Aorta (tissue), 5 donors: Measurements from ENCODE around the gene USF1. TPM values are rescaled to one million over a fixed set of nuclear protein-coding genes. Genes with fewer than 3 reads are reported as not detected.
"Not testable (repeated sequence)": the region's sequence is repeated elsewhere in the genome, so short reads cannot be mapped to it uniquely, and the experiment has no call there.

Experiments
- ATAC-seq: fragments of 200-7000 bp; cut with Tn5 transposase; one replicate; pipeline ENCODE4 v1.9.1; 2022; ENCODE audit warnings: moderate library complexity; ENCODE audit not compliant: low FRiP score
- DNase-seq, 2 donors: peaks; one replicate each; pipeline ENCODE4 v3.0.0-alpha.2; 2020
- H3K27ac ChIP-seq, 2 donors: one replicate each; pipeline ENCODE4 v1.5.1; 2013; ENCODE audit warnings: low read length in 2 of 2, mild to moderate bottlenecking in 2 of 2, moderate library complexity in 2 of 2, control low read depth in 1 of 2, inconsistent platforms in 1 of 2, low read depth in 1 of 2
- H3K27me3 ChIP-seq, 2 donors: one replicate each; pipeline ENCODE4 v1.6.1; 2013; ENCODE audit warnings: control low read depth in 1 of 2, low read length in 1 of 2, mild to moderate bottlenecking in 1 of 2, moderate library complexity in 1 of 2; ENCODE audit not compliant: insufficient read depth in 2 of 2, control insufficient read depth in 1 of 2
- H3K36me3 ChIP-seq, 2 donors: one replicate each; pipeline ENCODE4 v1.6.1; 2013; ENCODE audit warnings: control low read depth in 1 of 2, low read length in 1 of 2, mild to moderate bottlenecking in 1 of 2; ENCODE audit not compliant: insufficient read depth in 2 of 2, control insufficient read depth in 1 of 2
- H3K4me1 ChIP-seq, 2 donors: one replicate each; pipeline ENCODE4 v1.6.1; 2013; ENCODE audit warnings: low read length in 2 of 2, control low read depth in 1 of 2, mild to moderate bottlenecking in 1 of 2, moderate library complexity in 1 of 2; ENCODE audit not compliant: insufficient read depth in 2 of 2, control insufficient read depth in 1 of 2
- H3K4me3 ChIP-seq, 2 donors: one replicate each; pipeline ENCODE4 v1.5.1; 2013; ENCODE audit warnings: low read length in 2 of 2, control low read depth in 1 of 2, mild to moderate bottlenecking in 1 of 2
- H3K9me3 ChIP-seq: one replicate; pipeline ENCODE4 v1.6.1; 2013; ENCODE audit warnings: mild to moderate bottlenecking, low read length; ENCODE audit not compliant: control insufficient read depth
- WGBS, 2 donors: extraction: QIAGEN DNeasy Blood & Tissue Kit; methylation state at CpG; one replicate each; pipeline ENCODE4 v1.1.7; 2013; 5-methylcytosine and 5-hydroxymethylcytosine counted together
- intact Hi-C, 2 donors: fragments of 100-400 bp; cut with DNase I; formaldehyde crosslinking; loops; one replicate each; pipeline versions ENCODE4 v1.14.2 to v1.15.0; 2022
- polyA plus RNA-seq, 2 donors: library from polyadenylated mRNA; stranded (reverse); fragments of 200-250 nt; gene quantifications; one replicate each; pipeline ENCODE4 v1.2.3, GENCODE V29; 2013
- total RNA-seq, 2 donors: library from RNA; stranded (reverse); fragmentation: NEBNext Ultra II Directional; extraction: Animal tissue kit (Norgen Biotek cat#: 25700); gene quantifications; one replicate each; pipeline ENCODE4 v1.2.1, GENCODE V29; 2021
- donor health status: healthy with polysubstance abuse.
- donor health status: Bipolar disorder and iron deficiency.
- donor health status: DM: no; HTN: no; CAD: no.
- donor health status: DM: no; HTN: no; CAD: no.
- donor health status: DM: yes; HTN: yes; CAD: no.

USF1 gene
- total and polyA plus RNA-seq, 4 donors: 33.8 to 124 (median 54.6) TPM

GRCh38 chr1:160996178-160996577, 49.6 kb downstream of the USF1 start:
- H3K36me3 ChIP-seq: peaks cover 0 to 3% of the 10 kb centered on the region in 2 donors
- 91 to 92% methylated on average over 3 of the region's 3 CpGs for WGBS, 2 donors
- intact Hi-C loops: loop anchor here (5.0 kb wide), 3 partner anchors 96 to 269 kb away; partner anchors contain the start of gene KLHDC9 (in 1 of the 2)
- DNase-seq (no peak), ATAC-seq (no peak)
- no peak overlapping the region for H3K27ac ChIP-seq
- H3K4me3 ChIP-seq: no peak overlapping the region
- H3K4me1 ChIP-seq: no peaks in the 10 kb centered on the region
- no peaks in the 10 kb centered on the region for H3K9me3 ChIP-seq
- no peaks in the 10 kb centered on the region for H3K27me3 ChIP-seq

- intact Hi-C loops: no loop called here
Observed at GRCh38 chr1:160993544-160994193, 52.1 kb downstream of the USF1 start.

GRCh38 chr1:160992036-160992435, 53.7 kb downstream of the USF1 start:
- H3K9me3 ChIP-seq, H3K27ac ChIP-seq, H3K4me3 ChIP-seq, H3K36me3 ChIP-seq, intact Hi-C loops, H3K27me3 ChIP-seq, ATAC-seq, DNase-seq, H3K4me1 ChIP-seq: not testable (repeated sequence)
- WGBS, 2 donors: 91% methylated on average over 4 of the region's 4 CpGs

More at GRCh38 chr1:160993544-160994193, 52.1 kb downstream of the USF1 start:
- no peak overlapping the region for H3K27ac ChIP-seq
- H3K27me3 ChIP-seq: no peaks in the 10 kb centered on the region
- no peak for DNase-seq
- no peak for ATAC-seq
- H3K36me3 ChIP-seq: no peaks in the 10 kb centered on the region
- no peaks in the 10 kb centered on the region for H3K9me3 ChIP-seq
- H3K4me1 ChIP-seq: no peaks in the 10 kb centered on the region
- 75 to 76% methylated on average over 14 of the region's 14 CpGs for WGBS, 2 donors
- no peak overlapping the region for H3K4me3 ChIP-seq

Other genes with a start within 250 kb of the USF1 start
- gene LY9, start 249.8 kb downstream of the USF1 start, total RNA-seq: 1 to 10 TPM in 1 of 2 donors, under 1 TPM in 1; 0.71 to 1.2 TPM
- gene LY9, start 249.8 kb downstream of the USF1 start, polyA plus RNA-seq: 1 to 10 TPM in 1 of 2 donors, under 1 TPM in 1; 0.10 to 2.0 TPM
- gene CD244, start 183.1 kb downstream of the USF1 start, total RNA-seq: 1 to 10 TPM in 1 of 2 donors, under 1 TPM in 1; 0.36 to 1.9 TPM
- under 1 TPM; 0.26 to 0.75 TPM for gene CD244, start 183.1 kb downstream of the USF1 start, polyA plus RNA-seq
- 1 to 10 TPM in 1 of 2 donors, under 1 TPM in 1; 0.78 to 1.8 TPM for gene ITLN1, start 160.8 kb downstream of the USF1 start, total RNA-seq
- gene ITLN1, start 160.8 kb downstream of the USF1 start, polyA plus RNA-seq: 10 to 100 TPM; 58.6 to 72.6 TPM
- not detected for gene ITLN2, start 91.2 kb downstream of the USF1 start, total RNA-seq
- gene ITLN2, start 91.2 kb downstream of the USF1 start, polyA plus RNA-seq: 1 to 10 TPM; 4.5 to 5.5 TPM
- 10 to 100 TPM; 21.7 to 26.0 TPM for gene F11R, start 24.8 kb downstream of the USF1 start, total RNA-seq
- gene F11R, start 24.8 kb downstream of the USF1 start, polyA plus RNA-seq: 1 to 10 TPM; 2.4 to 8.0 TPM
- gene TSTD1, start 7.0 kb downstream of the USF1 start, total RNA-seq: 10 to 100 TPM in 1 of 2 donors, 1 to 10 TPM in 1; 9.1 to 12.5 TPM
- 10 to 100 TPM; 13.2 to 31.9 TPM for gene TSTD1, start 7.0 kb downstream of the USF1 start, polyA plus RNA-seq
- 10 to 100 TPM; 14.7 to 20.5 TPM for gene ARHGAP30, start 23.9 kb upstream of the USF1 start, total RNA-seq
- gene ARHGAP30, start 23.9 kb upstream of the USF1 start, polyA plus RNA-seq: 10 to 100 TPM in 1 of 2 donors, 1 to 10 TPM in 1; 1.3 to 12.1 TPM
- gene NECTIN4, start 43.6 kb upstream of the USF1 start, total RNA-seq: under 1 TPM; 0.24 to 0.26 TPM
- gene NECTIN4, start 43.6 kb upstream of the USF1 start, polyA plus RNA-seq: not detected
- 1 to 10 TPM in 1 of 2 donors, under 1 TPM in 1; 0.78 to 2.5 TPM for gene KLHDC9, start 52.4 kb upstream of the USF1 start, total RNA-seq
- 10 to 100 TPM in 1 of 2 donors, 1 to 10 TPM in 1; 7.9 to 14.8 TPM for gene KLHDC9, start 52.4 kb upstream of the USF1 start, polyA plus RNA-seq
- gene PFDN2, start 72.1 kb upstream of the USF1 start, total RNA-seq: 10 to 100 TPM; 36.4 to 42.3 TPM
- 100 to 1,000 TPM in 1 of 2 donors, 10 to 100 TPM in 1; 74.6 to 116 TPM for gene PFDN2, start 72.1 kb upstream of the USF1 start, polyA plus RNA-seq
- gene NIT1, start 72.1 kb upstream of the USF1 start, total RNA-seq: 10 to 100 TPM; 31.1 to 41.6 TPM
- gene NIT1, start 72.1 kb upstream of the USF1 start, polyA plus RNA-seq: 10 to 100 TPM; 47.6 to 50.5 TPM
- gene DEDD, start 86.7 kb upstream of the USF1 start, total RNA-seq: 10 to 100 TPM; 44.7 to 46.8 TPM
- 10 to 100 TPM; 25.2 to 39.7 TPM for gene DEDD, start 86.7 kb upstream of the USF1 start, polyA plus RNA-seq
- 10 to 100 TPM; 64.2 to 70.3 TPM for gene UFC1, start 108.0 kb upstream of the USF1 start, total RNA-seq
- gene UFC1, start 108.0 kb upstream of the USF1 start, polyA plus RNA-seq: 100 to 1,000 TPM; 143 to 184 TPM
- 10 to 100 TPM; 16.4 to 28.1 TPM for gene USP21, start 113.5 kb upstream of the USF1 start, total RNA-seq
- gene USP21, start 113.5 kb upstream of the USF1 start, polyA plus RNA-seq: 10 to 100 TPM; 15.7 to 24.7 TPM
- gene PPOX, start 120.4 kb upstream of the USF1 start, total RNA-seq: 10 to 100 TPM; 16.3 to 30.9 TPM
- 100 to 1,000 TPM in 1 of 2 donors, 10 to 100 TPM in 1; 17.0 to 126 TPM for gene PPOX, start 120.4 kb upstream of the USF1 start, polyA plus RNA-seq
- gene B4GALT3, start 131.5 kb upstream of the USF1 start, total RNA-seq: 10 to 100 TPM; 26.8 to 29.8 TPM
- 10 to 100 TPM; 13.9 to 23.1 TPM for gene B4GALT3, start 131.5 kb upstream of the USF1 start, polyA plus RNA-seq
- 100 to 1,000 TPM in 1 of 2 donors, 10 to 100 TPM in 1; 78.9 to 207 TPM for gene ADAMTS4, start 153.1 kb upstream of the USF1 start, total RNA-seq
- 1 to 10 TPM; 1.4 to 6.8 TPM for gene ADAMTS4, start 153.1 kb upstream of the USF1 start, polyA plus RNA-seq
- gene NDUFS2, start 156.4 kb upstream of the USF1 start, total RNA-seq: 10 to 100 TPM; 55.3 to 63.4 TPM
- 10 to 100 TPM; 64.2 to 88.1 TPM for gene NDUFS2, start 156.4 kb upstream of the USF1 start, polyA plus RNA-seq
- gene FCER1G, start 169.3 kb upstream of the USF1 start, total RNA-seq: 10 to 100 TPM; 64.3 to 74.0 TPM
- gene FCER1G, start 169.3 kb upstream of the USF1 start, polyA plus RNA-seq: 100 to 1,000 TPM in 1 of 2 donors, 10 to 100 TPM in 1; 35.7 to 154 TPM
- not detected for gene APOA2, start 177.7 kb upstream of the USF1 start, total RNA-seq
- 1 to 10 TPM in 1 of 2 donors, not detected in 1; 1.3 TPM for gene APOA2, start 177.7 kb upstream of the USF1 start, polyA plus RNA-seq
- 10 to 100 TPM in 1 of 2 donors, 1 to 10 TPM in 1; 10.0 to 12.9 TPM for gene TOMM40L, start 180.1 kb upstream of the USF1 start, total RNA-seq
- 10 to 100 TPM; 10.2 to 11.6 TPM for gene TOMM40L, start 180.1 kb upstream of the USF1 start, polyA plus RNA-seq
- gene NR1I3, start 192.2 kb upstream of the USF1 start, total RNA-seq: not detected
- not detected for gene NR1I3, start 192.2 kb upstream of the USF1 start, polyA plus RNA-seq
- gene PCP4L1, start 212.8 kb upstream of the USF1 start, total RNA-seq: 1 to 10 TPM in 1 of 2 donors, under 1 TPM in 1; 0.69 to 1.2 TPM
- not detected for gene PCP4L1, start 212.8 kb upstream of the USF1 start, polyA plus RNA-seq